ENCODE results near the gene RPS6KB2. TPM values are rescaled to one million over a fixed set of nuclear protein-coding genes. Genes with fewer than 3 reads are reported as not detected.

The RPS6KB2 gene
- polyA plus RNA-seq, 1 experiment, result 59.9 TPM

DNA sequence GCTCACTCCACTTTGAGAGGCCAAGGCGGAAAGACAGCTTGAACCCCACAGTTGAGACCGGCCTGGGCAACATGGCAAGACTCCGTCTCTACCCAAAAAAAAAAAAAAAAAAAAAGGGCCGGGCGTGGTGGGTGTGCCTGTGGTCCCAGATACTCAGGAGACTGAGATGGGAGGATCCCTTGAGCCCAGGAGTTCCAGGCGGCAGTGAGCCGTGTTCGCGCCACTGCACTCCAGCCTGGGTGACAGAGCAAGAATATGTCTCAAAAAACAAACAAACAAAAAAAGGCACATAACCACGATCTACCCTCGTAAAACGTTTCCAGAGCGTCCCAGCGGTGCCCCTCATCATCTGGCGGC lies 37.4 kb upstream of the RPS6KB2 start:
- Histone ChIP-seq H3K27me3 (ENCODE audit: control insufficient read depth, insufficient read depth, low read length) (no peaks in the 10 kb centered on the region; the same call in 1 of the 2 replicates), H3K4me3 (ENCODE audit: low read depth, low read length) (peak overlapping the region; percentile 92), H3K36me3 (ENCODE audit: control insufficient read depth, insufficient read depth, low read length) (peaks cover 6% of the 10 kb centered on the region)
- ChIA-PET POLR2A (interaction anchor here (1.5 kb wide), 1 partner anchor 11 kb away, joined by 9 read pairs; the partner anchor contains the start of gene PPP1CA), CTCF (interaction anchor here (0.6 to 24.6 kb wide), 10 partner anchors 9 to 192 kb away, joined by 3 to 892 read pairs (median 6); partner anchors contain the start of genes GSTP1, PITPNM1, POLD4 and PPP1CA)
- TF ChIP-seq, protein P1, sequence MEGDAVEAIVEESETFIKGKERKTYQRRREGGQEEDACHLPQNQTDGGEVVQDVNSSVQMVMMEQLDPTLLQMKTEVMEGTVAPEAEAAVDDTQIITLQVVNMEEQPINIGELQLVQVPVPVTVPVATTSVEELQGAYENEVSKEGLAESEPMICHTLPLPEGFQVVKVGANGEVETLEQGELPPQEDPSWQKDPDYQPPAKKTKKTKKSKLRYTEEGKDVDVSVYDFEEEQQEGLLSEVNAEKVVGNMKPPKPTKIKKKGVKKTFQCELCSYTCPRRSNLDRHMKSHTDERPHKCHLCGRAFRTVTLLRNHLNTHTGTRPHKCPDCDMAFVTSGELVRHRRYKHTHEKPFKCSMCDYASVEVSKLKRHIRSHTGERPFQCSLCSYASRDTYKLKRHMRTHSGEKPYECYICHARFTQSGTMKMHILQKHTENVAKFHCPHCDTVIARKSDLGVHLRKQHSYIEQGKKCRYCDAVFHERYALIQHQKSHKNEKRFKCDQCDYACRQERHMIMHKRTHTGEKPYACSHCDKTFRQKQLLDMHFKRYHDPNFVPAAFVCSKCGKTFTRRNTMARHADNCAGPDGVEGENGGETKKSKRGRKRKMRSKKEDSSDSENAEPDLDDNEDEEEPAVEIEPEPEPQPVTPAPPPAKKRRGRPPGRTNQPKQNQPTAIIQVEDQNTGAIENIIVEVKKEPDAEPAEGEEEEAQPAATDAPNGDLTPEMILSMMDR (IDR thresholded peaks at IDR 0.05; ENCODE audit: insufficient read depth, low read depth, low read length), result no peak
- no peak for DNase-seq (ENCODE audit: low read depth)

DNA sequence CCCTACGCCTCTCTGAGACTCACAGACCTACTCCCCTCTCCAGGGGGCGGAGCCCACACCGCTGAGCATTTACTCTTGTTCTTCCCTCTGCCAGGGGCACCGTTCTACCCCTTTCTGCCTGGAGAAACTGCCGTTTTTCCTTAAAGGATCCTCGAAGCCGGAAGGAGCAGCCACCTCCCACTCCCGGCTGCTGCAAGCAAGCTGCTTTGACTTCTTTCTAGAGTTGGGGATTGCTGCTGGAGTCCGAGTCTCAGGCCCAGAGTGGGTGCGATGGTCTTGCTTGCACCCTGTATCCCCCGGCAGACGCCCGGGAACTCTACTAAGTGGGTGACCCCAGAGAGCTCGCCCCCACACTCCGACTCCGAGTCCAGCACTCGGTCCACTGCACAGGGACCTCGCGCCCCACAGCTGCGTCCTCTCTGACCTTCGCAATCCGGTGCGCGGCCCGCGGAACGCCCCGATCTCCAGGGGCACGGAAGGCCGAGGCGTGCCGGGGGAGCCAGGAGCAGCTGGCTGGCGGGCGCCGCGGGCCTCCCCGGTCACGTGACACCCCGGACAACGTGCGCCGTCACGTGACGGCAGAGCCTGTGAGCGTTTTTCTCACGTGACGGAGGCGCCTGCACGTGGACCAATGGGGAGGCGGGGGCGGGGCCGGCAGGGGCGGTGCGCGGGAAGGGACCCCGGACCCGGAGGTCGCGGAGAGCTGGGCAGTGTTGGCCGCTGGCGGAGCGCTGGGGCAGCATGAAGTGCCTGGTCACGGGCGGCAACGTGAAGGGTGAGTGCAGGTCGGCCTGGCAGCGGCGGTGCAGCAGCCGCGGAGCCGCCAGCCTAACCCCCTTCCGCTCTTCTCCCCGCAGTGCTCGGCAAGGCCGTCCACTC lies 36.8 kb upstream of the RPS6KB2 start, which contains the start of gene RAD9A:
TSS of gene RAD9A (plus strand) at position 683 of the 879 bp plus-strand sequence. CDS start at position 742, 59 bp downstream.
- no peak for DNase-seq (ENCODE audit: low read depth)
- ChIA-PET POLR2A (interaction anchor here (0.6 to 1.5 kb wide), 3 partner anchors 10 to 46 kb away, joined by 3 to 9 read pairs (median 6); partner anchors contain the start of genes CLCF1 and PPP1CA), CTCF (interaction anchor here (0.7 to 24.6 kb wide), 11 partner anchors 10 to 192 kb away, joined by 3 to 892 read pairs (median 5); partner anchors contain the start of genes GSTP1, PITPNM1, POLD4 and PPP1CA)
- Histone ChIP-seq H3K4me3 (ENCODE audit: low read depth, low read length) (peak within 1 kb of the TSS; percentile 92), H3K36me3 (ENCODE audit: control insufficient read depth, insufficient read depth, low read length) (peaks cover 10% of the 10 kb centered on the region), H3K27me3 (ENCODE audit: control insufficient read depth, insufficient read depth, low read length) (no peaks in the 10 kb centered on the region; the same call in 1 of the 2 replicates)
- TF ChIP-seq, protein P1 (IDR thresholded peaks at IDR 0.05; ENCODE audit: insufficient read depth, low read depth, low read length), result no peak

DNA sequence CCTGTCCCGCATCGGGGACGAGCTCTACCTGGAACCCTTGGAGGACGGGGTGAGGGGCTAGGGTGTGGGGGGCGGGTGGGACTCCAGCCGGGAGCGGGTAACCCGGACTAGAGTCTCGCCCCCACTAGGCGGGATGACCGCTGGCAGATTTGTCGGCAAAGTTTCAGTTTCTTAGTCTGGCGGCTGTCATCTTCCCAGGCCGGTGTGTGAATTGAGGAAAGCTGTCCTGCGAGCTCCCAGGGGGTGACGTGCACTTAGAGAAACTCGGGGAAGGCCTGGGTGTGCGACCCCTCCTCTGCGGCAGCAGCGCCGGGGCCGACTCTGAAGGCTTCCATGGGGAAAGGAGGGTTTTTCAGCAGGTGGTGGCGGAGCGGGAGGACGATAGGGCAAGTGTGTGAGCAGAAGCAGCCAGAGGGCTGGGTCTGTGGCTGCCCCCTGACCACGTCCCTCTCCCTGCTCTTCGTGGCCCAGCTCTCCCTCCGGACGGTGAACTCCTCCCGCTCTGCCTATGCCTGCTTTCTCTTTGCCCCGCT lies 36.0 kb upstream of the RPS6KB2 start:
- TF ChIP-seq, protein P1 (IDR thresholded peaks at IDR 0.05; ENCODE audit: insufficient read depth, low read depth, low read length), result no peak
- no peak for DNase-seq (ENCODE audit: low read depth)
- no peaks in the 10 kb centered on the region; the same call in 1 of the 2 replicates for H3K27me3 ChIP-seq (ENCODE audit: control insufficient read depth, insufficient read depth, low read length)
- peaks cover 10% of the 10 kb centered on the region for H3K36me3 ChIP-seq (ENCODE audit: control insufficient read depth, insufficient read depth, low read length)
- POLR2A ChIA-PET, result interaction anchor here (0.6 to 1.5 kb wide), 2 partner anchors 9 to 46 kb away, joined by 6 to 9 read pairs; partner anchors contain the start of gene PPP1CA
- CTCF ChIA-PET, result interaction anchor here (0.7 to 24.6 kb wide), 9 partner anchors 10 to 191 kb away, joined by 3 to 892 read pairs (median 7); partner anchors contain the start of genes GSTP1, POLD4, PPP1CA and TMEM134
- peak overlapping the region; percentile 92 for H3K4me3 ChIP-seq (ENCODE audit: low read depth, low read length)

DNA sequence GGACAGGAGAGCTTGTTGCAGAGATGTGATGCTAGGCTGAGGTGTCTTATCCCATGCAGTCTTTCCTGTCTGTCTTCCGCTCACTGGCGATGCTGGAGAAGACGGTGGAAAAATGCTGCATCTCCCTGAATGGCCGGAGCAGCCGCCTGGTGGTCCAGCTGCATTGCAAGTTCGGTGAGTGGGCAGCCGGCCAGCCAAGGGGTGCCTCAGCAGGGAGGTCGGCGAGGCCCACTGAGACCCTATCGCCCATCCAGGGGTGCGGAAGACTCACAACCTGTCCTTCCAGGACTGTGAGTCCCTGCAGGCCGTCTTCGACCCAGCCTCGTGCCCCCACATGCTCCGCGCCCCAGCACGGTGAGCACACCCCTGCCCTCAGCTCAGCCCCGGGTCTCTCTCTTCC lies 34.9 kb upstream of the RPS6KB2 start:
- no peak for DNase-seq (ENCODE audit: low read depth)
- Histone ChIP-seq H3K4me3 (ENCODE audit: low read depth, low read length) (no peak overlapping the region), H3K36me3 (ENCODE audit: control insufficient read depth, insufficient read depth, low read length) (peaks cover 22% of the 10 kb centered on the region), H3K27me3 (ENCODE audit: control insufficient read depth, insufficient read depth, low read length) (no peaks in the 10 kb centered on the region)
- ChIA-PET POLR2A (no interaction called here), CTCF (interaction anchor here (1.0 to 3.3 kb wide), 2 partner anchors 48 to 315 kb away, joined by 3 to 14 read pairs; no protein-coding TSS in a partner anchor)
- TF ChIP-seq, protein P1 (IDR thresholded peaks at IDR 0.05; ENCODE audit: insufficient read depth, low read depth, low read length), result no peak
